GM21360 (cell line): ENCODE data around the gene IQGAP2.
"Not testable (repeated sequence)": the region's sequence is repeated elsewhere in the genome, so short reads cannot be mapped to it uniquely, and the experiment has no call there.

Source experiments
- ATAC-seq: cut with Tn5 transposase; IDR thresholded peaks from one replicate; pipeline ENCODE4 v1.9.1; 2021; ENCODE audit warnings: mild to moderate bottlenecking, moderate library complexity; ENCODE audit not compliant: unreplicated experiment

Gene IQGAP2

DNA sequence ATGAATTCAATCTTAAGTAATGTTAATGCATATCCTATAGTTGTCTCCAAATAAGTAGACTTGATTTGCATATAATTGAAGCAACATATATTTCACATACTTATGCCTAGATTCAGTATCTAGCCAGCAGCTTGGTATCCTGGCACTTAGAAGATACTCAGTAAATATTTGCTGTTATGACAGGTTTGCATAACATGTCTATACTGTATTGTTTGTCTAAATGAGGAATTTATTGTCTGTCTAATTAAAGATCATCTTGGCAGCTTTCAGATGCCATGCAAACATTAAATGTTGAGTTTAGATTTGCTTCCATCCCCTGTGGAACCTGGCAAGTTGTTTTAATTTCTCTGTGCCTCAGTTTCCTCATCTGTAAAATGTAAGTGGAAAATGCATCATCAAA, 9.4 kb downstream of the IQGAP2 start:
- ATAC-seq = no peak

DNA sequence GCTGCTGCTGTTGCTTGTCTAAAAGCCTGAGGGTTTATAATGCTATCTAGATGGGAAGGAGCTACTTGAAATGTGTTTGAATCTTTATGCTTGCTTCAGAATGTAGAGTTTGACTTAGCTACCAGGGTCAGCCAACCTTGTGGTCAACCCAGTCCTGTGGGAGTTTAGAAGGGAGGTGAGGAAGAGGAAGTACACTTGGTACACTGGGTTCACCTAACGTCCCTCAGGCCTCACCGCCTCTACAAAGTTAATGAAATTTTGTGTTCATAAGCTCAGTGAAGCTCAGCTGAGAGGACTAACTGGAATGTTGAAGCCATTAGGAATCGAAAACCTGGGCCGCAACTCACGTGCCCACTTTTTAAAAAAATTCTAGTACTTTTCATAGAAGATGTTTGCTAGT, 10.7 kb downstream of the IQGAP2 start:
- no peak for ATAC-seq

DNA sequence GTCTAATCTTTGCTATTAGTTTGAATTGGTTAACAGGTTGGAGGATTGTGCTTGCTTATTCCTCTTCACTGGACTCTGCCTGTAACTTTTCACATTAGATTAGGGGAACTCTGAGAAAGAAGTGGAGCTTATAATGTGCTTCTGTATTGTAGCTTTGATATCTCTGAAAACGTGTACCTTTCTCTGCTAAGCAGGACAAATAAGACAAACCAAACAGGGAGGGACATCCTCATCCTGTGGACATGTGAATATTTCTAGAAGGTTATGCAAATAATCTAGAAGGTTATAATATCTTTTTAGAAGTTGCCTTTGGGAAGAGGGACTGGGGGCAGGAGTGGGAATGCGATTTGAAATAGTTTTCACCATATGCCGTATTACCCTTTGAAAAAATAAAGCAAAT, 11.7 kb downstream of the IQGAP2 start:
- ATAC-seq = no peak

DNA sequence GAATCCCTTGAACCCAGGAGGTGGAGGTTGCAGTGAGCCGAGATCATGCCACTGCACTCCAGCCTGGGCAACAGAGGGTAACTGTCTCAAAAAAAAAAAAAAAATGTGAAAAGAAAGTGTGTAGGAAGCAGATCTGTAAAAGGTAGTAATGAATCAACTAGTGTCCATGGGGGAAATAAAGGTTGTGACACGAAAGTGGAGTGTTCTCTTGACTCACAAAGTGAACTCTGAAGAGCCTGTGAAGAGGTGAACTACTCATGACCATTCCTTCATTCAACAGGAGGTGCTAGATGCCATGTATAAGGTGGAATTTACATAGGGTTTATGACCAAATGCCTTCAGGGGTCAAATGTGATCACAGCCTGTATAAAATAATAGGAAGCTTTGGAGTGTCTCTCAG, 12.8 kb downstream of the IQGAP2 start:
- no peak for ATAC-seq

DNA sequence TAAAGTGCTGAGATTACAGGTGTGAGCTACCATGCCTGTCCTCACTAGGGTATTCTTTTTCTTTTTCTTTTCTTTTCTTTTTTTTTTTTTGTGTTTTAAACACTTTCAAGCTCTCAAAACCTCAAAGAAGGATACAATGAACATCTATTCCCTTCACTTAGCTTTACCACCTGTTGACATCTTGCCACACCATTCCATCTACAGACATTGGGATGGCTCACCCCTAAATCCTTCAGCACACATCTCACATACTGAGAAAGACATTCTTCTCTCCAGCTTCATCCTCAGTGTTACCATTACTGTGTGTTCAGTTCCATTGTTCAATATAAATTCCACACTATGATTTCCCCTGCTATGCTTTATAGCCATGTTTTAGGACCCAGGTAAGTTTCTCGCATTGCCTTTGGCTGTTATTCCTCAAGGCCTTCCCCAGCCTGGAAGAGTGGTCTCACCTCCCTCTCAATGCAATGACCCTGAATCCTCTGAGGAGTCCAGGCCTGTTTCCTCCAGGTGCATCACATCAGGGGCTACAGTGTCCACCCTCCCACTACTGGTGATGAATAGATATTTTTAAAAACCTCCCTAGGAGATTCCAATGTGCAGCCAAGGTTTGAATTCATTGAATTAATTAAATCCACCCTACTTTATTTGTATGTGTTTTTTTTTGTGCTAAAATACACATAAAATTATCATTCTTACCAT, 16.7 kb downstream of the IQGAP2 start:
- ATAC-seq = no peak

DNA sequence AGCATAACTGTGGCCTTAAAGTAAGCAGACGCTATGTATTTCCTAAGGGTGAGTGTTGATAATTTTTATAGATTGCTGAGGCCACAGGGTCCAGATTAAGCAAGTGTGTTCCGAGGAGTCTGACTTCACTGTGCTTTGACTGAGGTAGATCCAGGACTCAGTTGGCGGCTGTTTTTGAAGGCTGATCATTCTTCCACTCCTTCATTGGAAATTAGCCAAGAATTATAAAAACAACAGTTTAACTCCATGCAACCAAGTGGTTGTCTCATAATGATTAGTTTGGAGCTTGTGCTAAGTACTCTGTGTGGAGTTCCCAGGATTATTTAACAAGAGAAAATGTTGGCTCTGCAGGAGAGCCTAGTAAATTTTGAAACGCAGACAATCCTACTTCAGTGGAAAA, 19.1 kb downstream of the IQGAP2 start:
- no peak for ATAC-seq

DNA sequence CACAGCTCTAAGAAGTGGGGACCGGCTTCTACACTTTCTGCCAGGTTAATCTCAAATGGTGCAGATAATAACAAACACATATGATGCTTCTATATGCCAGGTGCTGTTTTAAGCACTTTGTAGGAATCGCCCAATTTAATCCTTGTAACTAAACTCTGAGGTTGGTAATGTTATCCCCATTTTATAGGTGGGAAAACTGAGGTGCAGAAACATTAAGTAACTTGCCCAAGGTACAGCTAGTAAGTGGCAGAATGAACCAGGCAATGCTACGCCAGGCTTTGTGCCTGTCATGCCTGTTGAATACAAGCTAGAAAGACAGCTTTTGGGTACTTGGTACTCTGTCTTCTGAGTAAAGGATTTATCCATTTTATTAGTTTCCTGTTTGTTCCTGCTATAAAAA, 19.7 kb downstream of the IQGAP2 start:
- no peak for ATAC-seq

DNA sequence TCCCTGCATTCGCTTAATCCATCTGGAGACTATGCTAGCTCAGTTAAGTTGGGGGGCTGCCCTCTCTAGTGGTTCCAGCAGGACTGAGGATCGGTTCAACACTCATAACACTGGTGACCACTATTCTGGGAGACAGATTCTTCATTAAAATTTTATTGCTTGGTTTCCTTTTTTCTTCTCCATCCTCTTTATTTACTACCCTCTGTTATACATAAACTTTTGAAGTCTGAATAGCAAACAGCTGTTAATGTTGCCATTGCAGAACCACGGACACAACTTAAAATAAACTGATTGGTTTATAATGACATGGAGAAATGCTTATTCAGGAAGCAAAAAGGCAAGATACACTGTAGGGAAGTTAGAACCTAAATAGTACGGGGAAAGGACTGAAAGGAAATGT, 22.1 kb downstream of the IQGAP2 start:
- no peak for ATAC-seq

DNA sequence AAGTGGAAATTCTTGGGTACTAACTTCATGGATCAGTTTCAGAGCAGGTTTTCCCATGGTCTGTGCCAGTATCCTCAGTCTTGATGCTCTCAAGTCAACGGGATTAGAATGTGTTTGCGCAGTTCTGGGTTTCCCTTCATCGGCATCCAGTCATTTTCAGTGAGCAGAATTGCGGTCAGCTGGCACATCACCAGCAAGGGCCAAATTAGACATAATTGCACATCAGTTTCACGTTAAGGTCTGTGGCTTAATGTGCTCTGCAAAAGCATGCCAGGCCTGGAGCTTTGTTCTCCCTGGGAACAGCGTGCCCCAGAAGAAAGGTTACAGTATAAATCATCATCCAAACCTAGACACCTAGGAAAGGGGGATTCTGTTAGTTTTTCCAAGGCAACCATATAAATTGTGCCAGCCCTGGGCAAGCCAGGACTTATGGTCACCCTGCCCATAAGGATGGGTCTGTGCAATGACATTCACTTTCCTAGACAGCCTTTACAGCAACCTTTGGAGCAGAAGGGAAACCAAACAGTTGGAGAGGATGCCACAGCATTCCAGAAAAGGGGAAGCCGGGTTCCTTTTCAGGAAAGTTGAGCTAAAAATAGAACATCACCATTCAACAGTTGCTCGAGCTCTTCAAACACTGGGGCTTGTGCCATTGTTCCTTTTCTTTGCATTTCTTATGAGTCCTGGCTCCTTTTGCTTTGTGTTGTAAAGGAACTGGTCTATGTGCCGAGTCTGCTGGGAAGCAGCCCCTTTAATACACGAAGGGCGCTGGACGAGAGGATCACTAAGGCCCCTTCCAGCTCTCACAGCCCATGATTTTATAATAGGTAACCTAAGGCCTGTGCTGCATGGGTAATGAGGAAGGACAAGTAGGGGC, 23.1 kb downstream of the IQGAP2 start:
- ATAC-seq = no peak

DNA sequence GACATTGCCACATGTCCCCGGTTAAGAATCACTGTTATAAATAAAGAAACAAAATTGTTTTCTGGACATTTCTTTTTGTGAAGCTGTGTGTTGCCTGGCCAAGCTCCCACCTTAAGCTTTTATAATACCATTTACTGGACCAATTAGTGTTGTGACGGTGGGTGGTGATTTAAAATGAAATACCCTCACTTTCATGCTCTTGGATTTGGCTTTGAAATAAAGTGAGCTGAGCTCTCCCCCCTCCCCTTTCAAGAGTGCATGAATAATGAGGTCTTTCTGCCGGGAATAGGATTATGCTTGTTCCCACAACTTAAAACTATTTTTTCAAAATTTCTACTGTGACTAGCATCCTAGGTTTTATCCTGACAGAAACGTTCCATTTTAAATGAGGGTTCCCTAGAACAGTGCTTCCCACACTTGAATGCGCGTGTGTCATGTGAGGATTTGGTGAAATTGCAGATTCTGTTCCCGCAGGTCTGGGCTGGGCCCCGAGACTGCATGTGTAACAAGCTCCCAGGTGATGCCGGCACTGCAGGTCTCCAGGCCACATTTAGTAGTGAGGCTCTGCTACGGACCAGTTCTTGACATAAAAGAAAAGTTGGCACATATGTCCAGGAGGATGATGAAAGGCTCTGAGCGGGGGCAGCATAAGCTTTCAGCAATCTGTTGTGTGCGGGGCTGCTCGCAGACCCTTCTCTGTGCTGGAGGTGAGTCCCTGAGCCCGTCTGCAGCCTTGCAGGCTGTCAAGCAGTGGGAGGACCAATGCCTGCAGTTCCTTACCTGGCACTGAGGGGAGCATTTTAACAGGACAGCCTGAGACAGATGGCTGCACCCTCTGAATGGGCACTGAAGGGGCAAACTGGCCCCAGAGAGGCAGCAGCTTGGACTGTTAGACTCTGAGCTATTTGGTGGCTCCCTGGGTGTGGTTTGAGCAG, 24.4 kb downstream of the IQGAP2 start:
- no peak for ATAC-seq

DNA sequence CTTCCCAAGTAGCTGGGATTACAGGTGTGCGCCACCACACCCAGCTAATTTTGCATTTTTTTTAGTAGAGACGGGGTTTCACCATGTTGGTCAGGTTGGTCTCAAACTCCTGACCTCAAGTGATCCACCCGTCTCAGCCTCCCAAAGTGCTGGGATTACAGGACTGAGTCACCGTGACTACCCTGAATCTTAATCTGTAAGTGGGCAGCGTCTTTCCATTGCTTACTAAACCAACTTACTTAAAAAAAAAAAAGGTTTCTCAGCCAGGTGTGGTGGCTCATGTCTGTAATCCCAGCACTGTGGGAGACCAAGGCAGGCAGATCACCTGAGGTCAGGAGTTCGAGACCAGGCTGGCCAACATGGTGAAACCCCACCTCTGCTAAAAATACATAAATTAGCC, 25.5 kb downstream of the IQGAP2 start:
- ATAC-seq = not testable (repeated sequence)

DNA sequence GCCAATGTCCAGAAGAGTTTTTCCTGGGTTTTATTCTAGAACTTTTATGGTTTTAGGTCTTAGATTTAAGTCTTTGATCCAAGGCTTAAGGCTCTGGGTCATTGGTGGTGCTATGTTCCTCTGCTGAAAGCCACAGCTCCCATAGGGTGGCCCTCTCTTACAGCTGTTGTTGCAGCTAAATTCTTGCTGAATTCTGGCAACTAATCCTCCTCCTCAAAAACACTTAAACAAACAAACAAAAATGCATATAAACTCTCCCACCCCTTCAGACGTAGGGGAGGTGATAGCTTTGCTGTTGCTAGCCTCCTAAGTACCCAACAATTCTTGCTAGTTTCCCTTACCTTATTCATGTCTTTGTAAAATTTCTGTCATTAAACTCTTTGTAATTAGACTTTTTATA, 30.2 kb downstream of the IQGAP2 start:
- ATAC-seq = no peak

DNA sequence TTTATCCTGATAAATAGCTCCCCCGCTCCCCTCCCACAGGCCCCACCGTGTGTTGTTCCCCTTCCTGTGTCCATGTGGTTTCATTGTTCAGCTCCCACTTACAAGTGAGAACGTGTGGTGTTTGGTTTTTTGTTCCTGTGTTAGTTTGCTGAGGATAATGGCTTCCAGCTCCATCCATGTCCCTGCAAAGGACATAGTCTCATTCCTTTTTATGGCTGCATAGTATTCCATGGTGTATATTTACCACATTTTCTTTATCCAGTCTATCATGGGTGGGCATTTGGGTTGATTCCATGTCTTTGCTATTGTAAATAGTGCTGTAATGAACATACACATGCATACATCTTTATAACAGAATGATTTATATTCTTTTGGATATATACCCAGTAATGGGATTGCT, 34.4 kb downstream of the IQGAP2 start:
- not testable (repeated sequence) for ATAC-seq

DNA sequence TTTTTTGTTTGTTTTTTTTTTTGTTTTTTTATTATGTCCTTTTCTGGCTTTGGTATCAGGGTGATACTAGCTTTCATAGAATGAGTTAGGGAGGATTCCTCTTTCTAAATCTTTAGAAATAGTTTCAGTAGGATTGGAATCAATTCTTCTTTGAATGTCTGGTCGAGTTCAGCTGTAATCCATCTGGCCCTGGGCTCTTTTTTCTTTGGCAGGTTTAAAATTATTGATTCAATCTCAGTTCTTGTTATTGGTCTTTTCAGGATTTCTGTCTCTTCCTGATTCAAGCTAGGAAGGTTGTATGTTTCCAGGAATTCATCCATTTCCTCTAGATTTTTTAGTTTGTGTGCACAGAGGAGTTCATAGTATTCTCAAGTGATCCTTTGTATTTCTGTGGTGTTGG, 34.9 kb downstream of the IQGAP2 start:
- ATAC-seq = no peak

DNA sequence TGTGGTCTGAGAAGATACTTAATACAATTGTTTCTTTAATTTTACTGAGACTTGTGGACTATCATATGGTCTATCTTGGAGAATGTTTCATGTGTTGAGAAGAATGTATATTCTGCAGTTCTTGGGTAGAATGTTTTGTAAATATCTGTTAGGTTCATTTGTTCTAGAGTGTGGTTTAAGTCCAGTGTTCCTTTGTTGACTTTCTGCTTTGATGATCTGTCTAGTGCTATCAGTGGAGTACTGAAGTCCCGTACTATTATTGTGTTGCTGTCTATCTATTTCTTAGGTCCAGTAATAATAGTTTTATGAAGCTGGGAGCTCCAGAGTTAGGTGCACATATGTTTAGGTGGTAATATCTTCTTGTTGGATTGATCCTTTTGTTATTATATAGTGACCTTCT, 36.1 kb downstream of the IQGAP2 start:
- no peak for ATAC-seq

DNA sequence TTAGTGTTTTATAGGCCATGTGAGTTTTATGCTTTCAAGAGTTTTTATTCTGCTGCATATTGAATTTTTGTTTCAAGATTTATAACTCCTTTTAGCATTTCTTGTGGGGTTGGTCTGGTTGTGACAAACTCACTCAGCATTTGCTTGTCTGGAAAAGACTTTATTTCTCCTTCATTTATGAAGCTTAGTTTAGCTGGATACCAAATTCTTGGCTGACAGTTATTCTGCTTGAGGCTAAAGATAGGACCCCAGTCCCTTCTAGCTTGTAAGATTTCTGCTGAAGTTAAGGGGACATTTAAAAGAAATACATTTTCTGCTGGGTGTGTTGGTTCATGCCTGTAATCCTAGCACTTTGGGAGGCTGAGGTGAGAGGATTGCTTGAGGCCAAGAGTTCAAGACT, 36.8 kb downstream of the IQGAP2 start:
- no peak for ATAC-seq

DNA sequence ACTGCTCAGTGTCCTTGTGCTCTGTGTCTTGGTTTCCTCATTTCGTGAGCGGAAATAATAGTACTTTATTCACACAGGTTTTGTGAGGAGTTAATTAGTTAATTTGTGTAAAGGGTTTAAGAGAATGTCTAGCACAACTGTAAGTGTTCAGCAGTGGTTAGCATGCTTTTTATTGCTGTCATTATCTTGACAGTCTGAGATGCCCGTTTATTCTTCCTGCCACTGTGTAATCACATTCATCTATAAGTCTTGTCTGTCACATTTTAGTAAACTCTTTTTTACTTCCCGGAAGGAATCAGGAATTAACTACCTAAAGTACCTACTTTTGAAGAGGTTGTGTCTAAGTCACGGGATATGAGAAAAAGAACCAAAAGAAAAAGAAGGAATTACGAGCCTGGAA, 38.0 kb downstream of the IQGAP2 start:
- ATAC-seq = no peak

DNA sequence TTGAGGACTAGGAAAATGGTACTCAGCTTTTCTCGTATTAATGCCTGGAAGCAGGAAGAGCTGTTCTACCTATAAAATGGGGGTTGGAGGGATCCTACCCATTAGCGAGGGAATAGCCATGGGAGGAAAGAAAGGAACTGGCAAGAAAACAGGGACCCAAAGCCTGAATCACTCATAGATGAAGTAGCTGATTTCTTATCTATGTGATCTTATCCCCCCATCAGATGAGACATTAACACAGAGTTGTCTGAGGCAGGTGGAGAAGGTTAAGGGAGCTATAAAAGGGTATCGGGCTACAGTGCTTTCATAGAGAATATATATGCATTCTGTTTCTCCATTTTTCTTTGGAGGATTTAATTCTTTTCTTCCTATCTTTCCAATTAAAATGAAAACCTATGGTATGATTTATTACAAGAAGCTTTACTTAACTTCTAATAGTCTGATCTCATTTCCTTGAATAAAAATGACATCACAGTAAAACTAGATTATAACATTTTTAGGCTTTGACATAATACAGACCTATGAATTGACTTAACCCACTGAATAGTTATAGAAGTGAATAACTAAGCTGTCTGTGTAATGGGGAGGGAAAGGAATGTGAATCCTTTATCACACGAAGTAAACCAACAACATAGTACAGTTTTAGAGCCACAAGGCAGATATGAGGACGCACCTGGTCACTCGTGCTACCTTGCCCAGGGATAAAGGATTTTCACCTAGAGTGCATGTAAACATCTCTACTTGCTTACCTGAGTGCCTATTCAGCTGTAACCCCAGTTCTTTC, 39.0 kb downstream of the IQGAP2 start:
- no peak for ATAC-seq

DNA sequence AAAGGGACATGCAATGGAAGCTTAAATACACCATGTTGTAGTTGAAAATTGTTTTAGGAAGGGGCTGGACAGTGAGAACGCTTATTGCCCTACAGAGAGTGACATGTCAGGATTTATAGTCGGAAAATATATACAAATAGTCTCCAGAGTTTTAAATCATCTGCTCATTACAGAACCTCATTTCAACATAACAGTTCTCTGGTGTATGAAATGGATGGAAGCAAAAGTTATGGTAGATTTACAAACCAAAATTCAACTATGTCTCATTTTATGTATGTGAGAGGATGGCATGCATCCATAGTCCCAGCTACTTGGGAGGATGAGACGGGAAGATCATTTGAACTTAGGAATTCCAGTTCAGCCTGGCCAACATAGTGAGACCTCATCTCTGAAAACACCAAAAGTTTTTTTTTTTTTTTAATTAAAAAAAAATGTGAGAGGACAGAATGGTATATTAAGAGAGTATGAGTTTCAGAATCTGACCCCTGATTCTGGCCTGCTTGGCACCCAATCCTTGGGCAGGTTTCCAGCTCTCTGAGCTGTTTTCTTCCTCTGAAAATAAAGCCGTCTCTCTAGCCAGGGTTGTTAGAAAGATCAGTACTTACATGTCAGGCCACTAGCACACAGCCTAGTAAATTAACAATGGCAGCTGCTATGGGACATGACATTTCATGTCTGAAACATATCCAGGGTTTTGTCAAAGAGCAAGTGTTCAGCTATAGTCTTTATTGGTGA, 40.1 kb downstream of the IQGAP2 start:
- ATAC-seq = no peak

DNA sequence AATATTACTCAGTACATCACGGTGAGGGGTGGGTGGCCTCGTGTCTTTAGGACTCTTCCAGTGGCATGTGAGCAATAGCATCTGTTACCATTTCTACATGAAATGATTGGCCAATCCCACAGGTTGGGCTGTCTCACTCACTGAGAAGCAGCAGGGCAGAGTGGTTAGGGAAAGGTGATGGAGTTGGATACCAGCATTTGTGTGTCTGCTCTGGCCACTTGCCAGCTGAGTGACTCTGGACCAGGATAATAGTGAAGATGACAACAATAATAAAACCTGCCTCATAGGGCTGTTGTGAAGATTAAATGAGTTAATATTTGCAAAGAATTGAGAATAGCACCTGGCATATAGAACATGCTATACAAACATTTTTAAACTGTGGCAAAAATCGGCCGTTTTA, 42.0 kb downstream of the IQGAP2 start:
- no peak for ATAC-seq
